ENCODE measurements around the gene FKBP5. TPM values are rescaled to one million over a fixed set of nuclear protein-coding genes. Genes with fewer than 3 reads are reported as not detected.

Gene FKBP5
- total and polyA plus RNA-seq, 9 donors: 36.2 to 231 (median 142) TPM

GRCh38 chr6:35713006-35713767 lies 24.5 kb upstream of the FKBP5 start:
- H3K4me1 ChIP-seq (ENCODE audit: insufficient read depth): peaks cover 7% of the 10 kb centered on the region
- WGBS, 3 donors: 93 to 95% (median 94%) methylated on average over 7 of the region's 7 CpGs

GRCh38 chr6:35711731-35712130 lies 23.0 kb upstream of the FKBP5 start:
- Histone ChIP-seq H3K36me3 (no peaks in the 10 kb centered on the region), H3K4me1 (ENCODE audit: insufficient read depth) (no peaks in the 10 kb centered on the region), H3K27ac (no peak overlapping the region), H3K27me3 (no peaks in the 10 kb centered on the region), H3K4me3 (no peak overlapping the region), H3K9me3 (no peaks in the 10 kb centered on the region)
- WGBS, 3 donors: 48 to 61% (median 56%) methylated on average over 7 of the region's 7 CpGs
- TF ChIP-seq EP300 (IDR thresholded peaks at IDR 0.05): no peak
- TF ChIP-seq POLR2A (IDR thresholded peaks at IDR 0.05): no peak
- intact Hi-C loops (cut with DNase I): no loop called here
- peak in 3 of 5 donors; percentile 11 to 47 (median 23) for DNase-seq

More at GRCh38 chr6:35713006-35713767, 24.5 kb upstream of the FKBP5 start:
- TF ChIP-seq EP300 (IDR thresholded peaks at IDR 0.05): no peak
- no peak for TF ChIP-seq CTCF (IDR thresholded peaks at IDR 0.05)
- no peak for TF ChIP-seq POLR2A (IDR thresholded peaks at IDR 0.05)
- DNase-seq: peak in 2 of 5 donors; percentile 7 to 12
- no peaks in the 10 kb centered on the region for H3K27me3 ChIP-seq
- intact Hi-C loops (cut with DNase I): no loop called here
- no peaks in the 10 kb centered on the region for H3K9me3 ChIP-seq
- no peak overlapping the region for H3K4me3 ChIP-seq
- no peak overlapping the region for H3K27ac ChIP-seq
- H3K36me3 ChIP-seq: no peaks in the 10 kb centered on the region

GRCh38 chr6:35710241-35710847 lies 21.6 kb upstream of the FKBP5 start:
- Histone ChIP-seq H3K4me1 (ENCODE audit: insufficient read depth) (no peaks in the 10 kb centered on the region), H3K9me3 (no peaks in the 10 kb centered on the region), H3K27ac (no peak overlapping the region), H3K36me3 (no peaks in the 10 kb centered on the region), H3K27me3 (no peaks in the 10 kb centered on the region), H3K4me3 (no peak overlapping the region)
- peak in 2 of 5 donors; percentile 6 to 25 for DNase-seq
- intact Hi-C loops (cut with DNase I): no loop called here
- WGBS, 3 donors: 67 to 92% (median 79%) methylated on average over 4 of the region's 4 CpGs
- TF ChIP-seq POLR2A (IDR thresholded peaks at IDR 0.05) (no peak), EP300 (IDR thresholded peaks at IDR 0.05) (no peak), CTCF (IDR thresholded peaks at IDR 0.05) (no peak)

DNA sequence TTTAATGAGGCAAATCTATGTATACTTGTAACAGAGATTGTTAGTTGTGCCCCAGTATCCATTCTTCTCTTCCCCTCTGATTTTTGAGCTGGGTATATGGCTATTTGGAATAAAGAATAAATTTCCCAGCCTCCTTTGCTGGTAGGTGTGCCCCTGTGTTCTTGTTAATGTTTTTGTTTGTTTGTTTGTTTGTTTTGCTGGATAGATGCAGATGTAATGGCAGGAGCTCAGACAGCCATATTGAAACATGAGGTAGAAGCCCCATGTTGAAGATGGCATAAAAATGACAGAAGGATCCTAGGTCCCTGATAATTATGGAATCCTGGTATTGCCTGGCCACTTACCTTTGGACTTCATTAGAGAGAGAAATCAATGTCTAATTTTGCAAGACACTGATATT lies 19.9 kb upstream of the FKBP5 start:
- Histone ChIP-seq H3K4me1 (ENCODE audit: insufficient read depth) (no peaks in the 10 kb centered on the region), H3K27ac (no peak overlapping the region), H3K36me3 (no peaks in the 10 kb centered on the region), H3K9me3 (no peaks in the 10 kb centered on the region), H3K27me3 (no peaks in the 10 kb centered on the region), H3K4me3 (no peak overlapping the region)
- TF ChIP-seq POLR2A (IDR thresholded peaks at IDR 0.05) (no peak), CTCF (IDR thresholded peaks at IDR 0.05) (no peak), EP300 (IDR thresholded peaks at IDR 0.05) (no peak)
- intact Hi-C loops (cut with DNase I): no loop called here
- DNase-seq: no peak

All from ovary (tissue), 9 donors.